HG03025 (cell line): ENCODE results near the gene GRIPAP1.

Experiments
- ATAC-seq: cut with Tn5 transposase; IDR thresholded peaks from one replicate; pipeline ENCODE4 v1.9.1; 2021; ENCODE audit warnings: mild to moderate bottlenecking, moderate library complexity; ENCODE audit not compliant: unreplicated experiment, low FRiP score

Gene GRIPAP1

DNA sequence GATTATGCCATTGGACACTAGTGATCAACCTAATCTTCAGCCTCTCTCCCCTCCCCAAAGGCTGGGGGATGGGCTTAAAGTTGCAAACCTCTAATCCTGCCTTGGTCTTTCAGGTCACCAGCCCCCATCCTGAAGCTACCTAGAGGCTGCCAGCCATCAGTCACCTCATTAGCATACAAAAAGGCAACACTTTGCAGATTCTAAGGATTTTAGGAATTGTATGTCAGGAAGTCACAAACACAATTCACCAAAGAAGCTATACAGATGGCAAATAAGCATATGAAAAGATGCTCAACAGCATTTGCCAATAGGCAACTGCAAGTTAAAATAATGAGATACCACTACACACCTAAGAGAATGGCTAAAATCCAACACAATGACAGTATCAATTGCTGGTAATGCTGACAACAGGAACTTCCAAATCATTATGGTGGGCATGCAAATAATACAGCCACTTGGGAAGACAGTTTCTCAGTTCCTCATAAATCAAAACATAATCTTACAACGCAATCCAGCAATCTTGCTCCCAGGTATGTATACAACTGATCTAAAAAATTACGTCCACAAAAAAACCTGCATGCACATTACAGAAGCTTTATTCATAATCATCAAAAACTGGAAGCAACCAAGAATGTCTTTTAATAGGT lies 74.2 kb downstream of the GRIPAP1 start:
- ATAC-seq: no peak

GRCh38 chrX:48927123-48927522 lies 74.9 kb downstream of the GRIPAP1 start:
- ATAC-seq: no peak

DNA sequence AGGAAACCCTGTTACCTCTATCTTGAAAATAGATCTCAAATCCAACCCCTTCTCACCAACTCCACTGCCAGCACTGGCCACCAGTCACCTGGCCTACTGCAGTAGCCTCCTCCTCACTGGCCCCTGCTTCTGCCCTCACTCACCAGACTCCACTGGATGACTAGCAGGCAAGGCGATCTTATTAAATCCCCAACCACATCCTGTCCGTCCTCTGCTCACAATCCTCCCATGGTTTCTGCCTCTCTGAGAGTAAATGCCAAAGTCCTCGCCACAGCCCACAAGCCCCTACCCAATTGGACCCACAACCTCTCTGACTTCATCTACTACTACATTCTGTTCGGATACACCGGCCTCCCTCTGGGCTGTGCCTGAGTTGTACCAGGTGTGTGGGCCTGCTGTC lies 77.8 kb downstream of the GRIPAP1 start:
- ATAC-seq: no peak

GRCh38 chrX:48923771-48924170 lies 78.3 kb downstream of the GRIPAP1 start:
- ATAC-seq: no peak
